OCI-LY3 (cell line): Measurements from ENCODE around the gene UAP1L1.
"Not testable (repeated sequence)": the region's sequence is repeated elsewhere in the genome, so short reads cannot be mapped to it uniquely, and the experiment has no call there.

Experiments used
- H2AFZ ChIP-seq: fragments of 200-600, 300-600 bp; shearing (Covaris generic); 2 replicates; pipeline ENCODE4 v1.6.0; 2014; ENCODE audit warnings: antibody characterized with exemption, low read depth, low read length
- H3K27ac ChIP-seq: fragments of 200-600, 300-600 bp; sonication (generic); 2 replicates; pipeline ENCODE4 v1.5.1; 2014; ENCODE audit warnings: mild to moderate bottlenecking, low read length, moderate library complexity, mixed read lengths
- H3K27me3 ChIP-seq: fragments of 200-600, 300-600 bp; sonication (generic); 2 replicates; pipeline ENCODE4 v1.6.1; 2014; ENCODE audit warnings: low read depth, low read length, mixed read lengths
- H3K36me3 ChIP-seq: fragments of 200-600, 300-600 bp; sonication (generic); replicated peaks from 2 replicates; pipeline ENCODE3; 2014; ENCODE audit warnings: low read depth, low read length, mixed read lengths
- H3K4me1 ChIP-seq: fragments of 300-600, 200-600 bp; sonication (generic); 2 replicates; pipeline ENCODE4 v1.6.1; 2014; ENCODE audit warnings: low read length, mixed read lengths
- H3K4me2 ChIP-seq: fragments of 200-600, 300-600 bp; sonication (generic); 2 replicates; pipeline ENCODE4 v1.6.1; 2014; ENCODE audit warnings: low read length, mixed read lengths
- H3K4me3 ChIP-seq: fragments of 300-600, 200-600 bp; sonication (generic); 2 replicates; pipeline ENCODE4 v1.5.1; 2014; ENCODE audit warnings: antibody characterized with exemption, mild to moderate bottlenecking, low read length, moderate library complexity
- H3K79me2 ChIP-seq: fragments of 300-600, 200-600 bp; shearing (Covaris generic); 2 replicates; pipeline ENCODE4 v1.6.1; 2014; ENCODE audit warnings: mild to moderate bottlenecking, low read length, mixed read lengths
- H3K9ac ChIP-seq: fragments of 300-600, 200-600 bp; shearing (Covaris generic); 2 replicates; pipeline ENCODE4 v1.6.0; 2014; ENCODE audit warnings: mild to moderate bottlenecking, low read length, moderate library complexity
- H3K9me3 ChIP-seq: fragments of 200-600, 300-600 bp; shearing (Covaris generic); 2 replicates; pipeline ENCODE4 v1.6.1; 2014; ENCODE audit warnings: low read length, mixed read lengths; ENCODE audit not compliant: insufficient read depth
- H4K20me1 ChIP-seq: fragments of 200-600, 300-600 bp; sonication (generic); 2 replicates; pipeline ENCODE4 v1.6.1; 2016; ENCODE audit warnings: low read length, mixed read lengths; ENCODE audit not compliant: insufficient read depth
- EZH2phosphoT487 ChIP-seq: fragments of 200-600 bp; shearing (Covaris generic); IDR thresholded peaks from 2 replicates; pipeline ENCODE4 v1.6.1; 2018; ENCODE audit warnings: antibody characterized with exemption, mixed run types, low read depth
- TF ChIP-seq, protein P1 (sequence below): fragments of 200-600, 300-600 bp; sonication (generic); IDR thresholded peaks from 2 replicates; pipeline ENCODE4 v1.5.1; 2014; ENCODE audit warnings: antibody characterized with exemption, low read length, low read depth

The UAP1L1 gene

DNA sequence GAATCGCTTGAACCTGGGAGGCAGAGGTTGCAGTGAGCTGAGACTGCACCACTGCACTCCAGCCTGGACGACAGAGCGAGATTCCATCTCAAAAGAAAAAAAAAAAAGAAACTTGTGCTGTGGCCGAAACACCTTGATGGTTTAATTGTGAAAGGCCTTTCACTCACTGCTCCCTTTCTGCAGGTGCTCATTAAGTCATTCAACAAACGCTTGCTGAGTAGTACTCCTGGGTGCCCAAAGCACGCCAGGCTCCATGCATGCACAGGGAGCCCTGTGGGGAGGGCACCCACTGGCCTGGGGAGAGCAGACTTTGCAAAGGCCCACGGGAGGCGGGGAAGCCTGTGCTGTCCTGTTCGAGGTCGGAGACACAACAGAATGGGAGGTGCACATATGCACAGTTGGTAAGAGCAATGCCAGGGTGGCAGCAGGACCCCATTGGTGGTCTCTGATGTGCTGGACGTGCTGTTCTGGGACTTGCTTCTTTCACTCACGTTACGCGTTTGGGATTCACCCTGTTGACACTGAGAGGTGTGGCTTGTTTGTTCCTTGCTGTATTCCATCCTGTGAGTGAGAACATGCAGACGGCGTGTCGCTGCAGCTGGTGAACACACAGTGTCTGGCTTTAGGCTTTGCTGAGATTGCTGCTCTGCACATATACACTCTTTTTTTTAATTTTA is 20.4 kb upstream of the UAP1L1 start:
- no peak overlapping the region for H3K27ac ChIP-seq
- H3K9ac ChIP-seq = no peak overlapping the region
- H3K36me3 ChIP-seq = no peaks in the 10 kb centered on the region
- H4K20me1 ChIP-seq = no peaks in the 10 kb centered on the region
- no peaks in the 10 kb centered on the region for H3K4me1 ChIP-seq
- H3K4me3 ChIP-seq = no peak overlapping the region
- no peak overlapping the region for H3K4me2 ChIP-seq
- no peaks in the 10 kb centered on the region for H3K79me2 ChIP-seq
- H2AFZ ChIP-seq = no peak overlapping the region
- TF ChIP-seq EZH2phosphoT487 = no peak
- TF ChIP-seq, protein P1, sequence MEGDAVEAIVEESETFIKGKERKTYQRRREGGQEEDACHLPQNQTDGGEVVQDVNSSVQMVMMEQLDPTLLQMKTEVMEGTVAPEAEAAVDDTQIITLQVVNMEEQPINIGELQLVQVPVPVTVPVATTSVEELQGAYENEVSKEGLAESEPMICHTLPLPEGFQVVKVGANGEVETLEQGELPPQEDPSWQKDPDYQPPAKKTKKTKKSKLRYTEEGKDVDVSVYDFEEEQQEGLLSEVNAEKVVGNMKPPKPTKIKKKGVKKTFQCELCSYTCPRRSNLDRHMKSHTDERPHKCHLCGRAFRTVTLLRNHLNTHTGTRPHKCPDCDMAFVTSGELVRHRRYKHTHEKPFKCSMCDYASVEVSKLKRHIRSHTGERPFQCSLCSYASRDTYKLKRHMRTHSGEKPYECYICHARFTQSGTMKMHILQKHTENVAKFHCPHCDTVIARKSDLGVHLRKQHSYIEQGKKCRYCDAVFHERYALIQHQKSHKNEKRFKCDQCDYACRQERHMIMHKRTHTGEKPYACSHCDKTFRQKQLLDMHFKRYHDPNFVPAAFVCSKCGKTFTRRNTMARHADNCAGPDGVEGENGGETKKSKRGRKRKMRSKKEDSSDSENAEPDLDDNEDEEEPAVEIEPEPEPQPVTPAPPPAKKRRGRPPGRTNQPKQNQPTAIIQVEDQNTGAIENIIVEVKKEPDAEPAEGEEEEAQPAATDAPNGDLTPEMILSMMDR = no peak
- H3K9me3 ChIP-seq = no peaks in the 10 kb centered on the region
- H3K27me3 ChIP-seq = no peaks in the 10 kb centered on the region

DNA sequence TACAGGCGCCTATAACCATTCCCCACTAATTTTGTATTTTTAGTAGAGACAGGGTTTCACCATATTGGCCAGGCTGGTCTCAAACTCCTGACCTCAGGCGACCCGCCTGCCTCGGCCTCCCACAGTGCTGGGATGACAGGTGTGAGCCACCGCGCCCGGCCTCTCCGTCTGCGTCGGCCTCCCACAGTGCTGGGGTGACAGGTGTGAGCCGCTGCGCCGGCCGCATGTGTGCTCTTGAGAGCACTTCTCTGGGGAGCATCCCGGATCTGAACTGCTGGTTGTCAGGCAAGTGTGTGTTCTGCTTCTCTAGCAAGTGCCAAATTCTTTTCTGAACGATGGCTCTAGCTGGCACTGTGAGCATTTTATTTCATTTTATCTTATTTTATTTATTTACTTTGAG is 19.8 kb upstream of the UAP1L1 start:
- H3K79me2 ChIP-seq = no peaks in the 10 kb centered on the region
- no peaks in the 10 kb centered on the region for H4K20me1 ChIP-seq
- no peaks in the 10 kb centered on the region for H3K4me1 ChIP-seq
- no peaks in the 10 kb centered on the region for H3K27me3 ChIP-seq
- H3K9ac ChIP-seq = no peak overlapping the region
- H3K4me3 ChIP-seq = no peak overlapping the region
- no peaks in the 10 kb centered on the region for H3K36me3 ChIP-seq
- TF ChIP-seq, protein P1 = no peak
- TF ChIP-seq EZH2phosphoT487 = no peak
- H3K9me3 ChIP-seq = no peaks in the 10 kb centered on the region
- no peak overlapping the region for H3K27ac ChIP-seq
- H3K4me2 ChIP-seq = no peak overlapping the region
- H2AFZ ChIP-seq = no peak overlapping the region

DNA sequence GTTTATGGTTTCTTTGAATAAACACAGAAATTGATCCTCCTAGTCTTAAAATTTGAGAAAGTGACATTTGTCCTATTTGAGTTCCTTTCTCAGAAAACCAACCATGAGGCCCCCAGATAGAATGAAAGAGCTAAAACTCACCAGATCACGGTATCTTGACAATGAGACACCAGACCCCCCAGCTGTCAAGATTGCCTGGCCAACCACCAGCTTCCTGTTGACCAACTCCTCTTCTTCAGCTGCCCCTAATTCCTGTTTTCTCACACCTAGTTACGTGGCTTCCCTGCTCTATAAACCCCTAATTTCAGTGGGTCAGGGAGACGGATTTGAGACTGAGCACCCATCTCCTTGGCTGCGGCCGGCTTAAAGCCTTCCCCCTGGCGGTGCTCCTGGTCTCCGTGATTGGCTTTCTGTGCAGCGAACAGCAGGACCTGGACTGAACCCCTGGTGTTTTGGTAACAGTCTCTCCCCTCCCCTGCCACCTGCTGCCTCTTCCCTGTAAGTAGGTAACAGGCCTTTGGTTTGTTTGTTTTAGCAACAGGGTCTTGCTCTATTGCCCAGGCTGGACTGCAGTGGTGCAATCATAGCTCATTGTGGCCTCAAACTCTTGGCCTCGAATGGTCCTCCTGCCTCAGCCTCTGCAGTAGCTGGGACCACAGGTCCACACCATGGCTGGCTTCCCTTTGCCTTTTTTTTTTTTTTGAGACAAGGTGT is 18.6 kb upstream of the UAP1L1 start:
- Histone ChIP-seq H3K4me3 (no peak overlapping the region), H3K4me1 (no peaks in the 10 kb centered on the region), H2AFZ (no peak overlapping the region), H3K9ac (no peak overlapping the region), H3K27me3 (no peaks in the 10 kb centered on the region), H3K4me2 (no peak overlapping the region), H3K79me2 (no peaks in the 10 kb centered on the region), H3K9me3 (no peaks in the 10 kb centered on the region), H4K20me1 (no peaks in the 10 kb centered on the region; the same call in 1 of the 2 replicates), H3K27ac (no peak overlapping the region), H3K36me3 (no peaks in the 10 kb centered on the region)
- no peak for TF ChIP-seq EZH2phosphoT487
- TF ChIP-seq, protein P1 = no peak

DNA sequence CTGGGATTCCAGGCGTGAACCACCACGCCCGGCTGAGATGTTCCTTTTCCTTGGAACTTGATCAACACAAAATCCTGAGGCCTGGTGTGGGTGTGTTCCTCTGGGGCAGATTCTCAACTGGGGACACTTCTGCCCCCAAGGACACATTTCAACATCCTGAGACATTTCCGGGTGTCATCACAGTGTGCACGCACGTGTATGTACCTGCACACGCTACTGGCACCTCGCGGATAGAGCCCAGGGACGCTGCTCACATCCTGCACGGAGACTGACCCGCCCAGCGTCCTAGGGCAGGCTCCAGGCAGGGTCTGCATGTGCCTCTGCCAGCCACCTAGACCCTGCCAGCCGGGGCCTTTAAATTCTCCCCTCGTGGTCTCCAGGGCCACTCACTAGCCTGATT is 14.9 kb upstream of the UAP1L1 start:
- no peaks in the 10 kb centered on the region for H3K9me3 ChIP-seq
- H3K27me3 ChIP-seq = no peaks in the 10 kb centered on the region
- TF ChIP-seq, protein P1 = no peak
- TF ChIP-seq EZH2phosphoT487 = no peak
- peaks cover 8% of the 10 kb centered on the region; the same call in 1 of the 2 replicates for H4K20me1 ChIP-seq
- no peaks in the 10 kb centered on the region for H3K79me2 ChIP-seq
- H3K27ac ChIP-seq = no peak overlapping the region
- H3K4me3 ChIP-seq = no peak overlapping the region
- H3K9ac ChIP-seq = no peak overlapping the region
- H3K36me3 ChIP-seq = no peaks in the 10 kb centered on the region
- no peak overlapping the region for H3K4me2 ChIP-seq
- H2AFZ ChIP-seq = no peak overlapping the region
- H3K4me1 ChIP-seq = no peaks in the 10 kb centered on the region

DNA sequence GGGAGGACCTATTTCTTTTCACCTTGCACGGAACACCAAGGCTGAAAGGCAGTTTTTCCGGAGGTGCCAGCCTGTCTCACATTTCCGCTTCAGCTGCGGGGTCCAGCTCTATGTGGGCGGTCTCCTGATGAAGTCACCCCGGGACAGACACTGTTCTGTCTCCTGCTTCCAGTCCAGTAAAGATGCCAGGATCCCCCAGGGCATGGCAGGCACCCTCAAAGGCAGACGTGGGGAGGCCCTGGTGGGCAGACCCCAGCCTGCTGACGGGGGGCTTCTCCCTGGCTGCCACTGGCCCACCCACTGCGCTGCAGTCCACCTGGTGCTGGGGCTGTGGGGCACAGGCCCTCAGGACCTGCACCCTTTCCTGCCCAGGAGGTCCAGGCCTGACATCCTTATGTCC is 14.5 kb upstream of the UAP1L1 start:
- H3K4me3 ChIP-seq, H3K9me3 ChIP-seq, H3K36me3 ChIP-seq, H3K27ac ChIP-seq, H3K79me2 ChIP-seq, H3K9ac ChIP-seq, H3K4me2 ChIP-seq, H4K20me1 ChIP-seq, H3K27me3 ChIP-seq, H2AFZ ChIP-seq, H3K4me1 ChIP-seq: not testable (repeated sequence)
